Measurements from ENCODE around the gene ADGRB2.

DNA sequence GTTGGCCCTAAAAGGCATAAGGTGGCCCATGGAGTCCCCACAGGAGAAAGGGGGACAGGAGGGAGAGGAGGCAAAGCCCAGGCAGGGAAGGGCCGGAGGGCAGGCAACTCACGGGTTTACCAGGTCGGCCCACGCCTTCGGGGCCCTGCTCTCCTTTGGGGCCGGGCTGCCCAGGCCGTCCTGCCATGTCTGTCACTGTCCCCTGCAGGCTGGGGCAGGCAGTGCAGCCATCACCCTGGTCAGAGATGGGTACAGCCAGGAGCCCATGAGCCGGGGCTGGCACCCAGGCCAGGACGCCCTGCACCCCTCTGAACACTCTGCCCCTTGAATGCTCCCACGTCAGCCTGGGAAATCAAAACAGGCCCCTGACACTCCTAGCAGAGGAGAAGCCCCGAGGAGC lies 80.1 kb downstream of the ADGRB2 start:
- TF ChIP-seq, protein P1, sequence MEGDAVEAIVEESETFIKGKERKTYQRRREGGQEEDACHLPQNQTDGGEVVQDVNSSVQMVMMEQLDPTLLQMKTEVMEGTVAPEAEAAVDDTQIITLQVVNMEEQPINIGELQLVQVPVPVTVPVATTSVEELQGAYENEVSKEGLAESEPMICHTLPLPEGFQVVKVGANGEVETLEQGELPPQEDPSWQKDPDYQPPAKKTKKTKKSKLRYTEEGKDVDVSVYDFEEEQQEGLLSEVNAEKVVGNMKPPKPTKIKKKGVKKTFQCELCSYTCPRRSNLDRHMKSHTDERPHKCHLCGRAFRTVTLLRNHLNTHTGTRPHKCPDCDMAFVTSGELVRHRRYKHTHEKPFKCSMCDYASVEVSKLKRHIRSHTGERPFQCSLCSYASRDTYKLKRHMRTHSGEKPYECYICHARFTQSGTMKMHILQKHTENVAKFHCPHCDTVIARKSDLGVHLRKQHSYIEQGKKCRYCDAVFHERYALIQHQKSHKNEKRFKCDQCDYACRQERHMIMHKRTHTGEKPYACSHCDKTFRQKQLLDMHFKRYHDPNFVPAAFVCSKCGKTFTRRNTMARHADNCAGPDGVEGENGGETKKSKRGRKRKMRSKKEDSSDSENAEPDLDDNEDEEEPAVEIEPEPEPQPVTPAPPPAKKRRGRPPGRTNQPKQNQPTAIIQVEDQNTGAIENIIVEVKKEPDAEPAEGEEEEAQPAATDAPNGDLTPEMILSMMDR (IDR thresholded peaks at IDR 0.05) = no peak
- no peak for TF ChIP-seq POLR2A (IDR thresholded peaks at IDR 0.05)

Measured in lower leg skin (tissue), 3 donors.